Measurements from ENCODE around the gene SUSD2. TPM values are rescaled to one million over a fixed set of nuclear protein-coding genes. Genes with fewer than 3 reads are reported as not detected.
A peak's percentile ranks its signal among the peaks of the same experiment; 100 is the strongest.

Gene SUSD2
- total and polyA plus RNA-seq, 2 of the 4 experiments (the other 2 are of a cell fraction), result 0.18 to 1.6 TPM

DNA sequence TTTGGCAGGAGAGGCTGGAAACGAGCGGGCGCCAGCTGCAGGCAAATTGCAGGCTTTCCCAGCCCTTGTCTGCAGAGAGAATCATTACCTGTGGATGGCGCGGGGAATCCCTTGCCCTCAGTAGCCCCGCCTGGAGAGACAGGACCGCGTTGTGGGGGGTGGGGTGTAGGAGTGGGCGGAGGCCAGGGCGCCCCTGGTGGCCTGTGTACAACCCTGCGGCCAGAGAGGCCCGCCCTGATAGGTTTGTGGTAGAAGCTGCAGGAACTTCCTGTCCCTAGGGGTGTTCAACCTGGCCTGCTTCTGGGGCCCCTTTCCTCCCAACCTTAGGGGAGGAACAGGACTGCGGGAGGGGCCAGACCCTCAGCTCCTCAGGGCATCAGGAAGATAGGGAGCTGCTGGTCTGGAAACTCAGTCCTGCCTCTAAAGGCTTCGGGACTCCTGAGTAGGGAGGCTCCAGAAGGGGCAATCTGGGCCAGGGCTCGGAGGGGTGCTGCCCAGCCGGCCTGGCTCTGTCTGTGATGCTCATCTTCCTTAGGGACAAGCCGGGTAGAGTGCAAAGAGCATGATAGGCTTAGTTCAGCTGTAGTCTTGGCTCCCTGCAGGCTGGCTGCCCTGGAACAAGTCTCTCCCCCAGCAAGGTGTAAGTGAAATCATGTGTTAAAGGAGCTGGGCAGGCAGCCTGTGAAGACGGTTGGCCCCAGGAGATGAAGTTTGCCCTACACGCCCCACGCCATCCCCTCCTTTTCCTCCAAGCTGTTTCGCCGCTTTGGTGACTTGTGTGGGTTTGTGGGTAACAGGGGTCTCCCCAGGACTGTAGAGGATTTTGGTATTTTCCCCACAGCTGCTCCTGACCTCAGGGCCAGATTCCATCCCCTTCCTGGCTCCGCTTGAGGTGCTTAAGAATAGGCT lies 24.1 kb upstream of the SUSD2 start:
- DNase-seq, result peak; percentile 64
- TF ChIP-seq SMC3 (IDR thresholded peaks at IDR 0.05; ENCODE audit: low read depth, low read length) (peak; percentile 22; the same call in 1 of the 2 replicates), MAZ (IDR thresholded peaks at IDR 0.05; ENCODE audit: borderline replicate concordance, low read depth, low read length) (peak; percentile 80; the same call in 1 of the 2 replicates), CTCF (conservative IDR thresholded peaks at IDR 0.05; ENCODE audit: low read depth, low read length) (peak; percentile 89), BHLHE40 (IDR thresholded peaks at IDR 0.05; ENCODE audit: low read depth, low read length) (no peak), RAD21 (IDR thresholded peaks at IDR 0.05; ENCODE audit: low read length) (peak; percentile 41)
- peak overlapping the region; percentile 69; the same call in 1 of the 2 replicates for H3K56ac ChIP-seq (ENCODE audit: extremely low read depth, insufficient read depth, low read length)
- CTCF ChIA-PET, result interaction anchor here (0.6 to 2.4 kb wide), 11 partner anchors 11 to 322 kb away, joined by 3 to 19 read pairs (median 5); no protein-coding TSS in a partner anchor
- intact Hi-C loops (cut with micrococcal nuclease), result loop anchor here (5.0 kb wide), 2 partner anchors 50 to 95 kb away; no protein-coding TSS in a partner anchor
- peak overlapping the region; percentile 18; the same call in 1 of the 2 replicates for H3K18ac ChIP-seq (ENCODE audit: low read depth, low read length)
- peak overlapping the region; percentile 97 for H3K4ac ChIP-seq (ENCODE audit: low read depth, low read length)
- H3K36me3 ChIP-seq (ENCODE audit: control insufficient read depth, insufficient read depth, low read length), result peaks cover 2% of the 10 kb centered on the region; the same call in 1 of the 2 replicates
- H3K4me1 ChIP-seq (ENCODE audit: control insufficient read depth, insufficient read depth, low read length), result peaks cover 36% of the 10 kb centered on the region
- POLR2A ChIA-PET (ENCODE audit: unreplicated experiment), result no interaction called here
- peak overlapping the region; percentile 88 for H3K9ac ChIP-seq (ENCODE audit: low read depth, low read length)
- H4K91ac ChIP-seq (ENCODE audit: insufficient read depth, low read depth, low read length), result peak overlapping the region; percentile 74
- dilution Hi-C loops (cut with HindIII; ENCODE audit: low sequenced_read_pairs, unreplicated experiment), result no loop called here
- H4K5ac ChIP-seq (ENCODE audit: low read depth, low read length), result peak overlapping the region; percentile 6; the same call in 1 of the 2 replicates
- peak overlapping the region; percentile 85 for H2AFZ ChIP-seq (replicated peaks; ENCODE audit: low read length, poor library complexity)
- H4K8ac ChIP-seq (ENCODE audit: low read depth in 2 of 2, low read length in 2 of 2), result peak overlapping the region; percentile 57 to 79; a peak in 2 of 4 replicates
- peak overlapping the region; percentile 82 for H3K4me2 ChIP-seq (ENCODE audit: low read depth, low read length)
- H2AK5ac ChIP-seq (ENCODE audit: low read depth, low read length), result peak overlapping the region; percentile 69
- peak overlapping the region; percentile 43; the same call in 1 of the 2 replicates for H2BK120ac ChIP-seq (ENCODE audit: low read depth, low read length)
- H3K4me3 ChIP-seq (ENCODE audit: insufficient read depth, low read depth, low read length), result peak overlapping the region; percentile 83
- peaks cover 57% of the 10 kb centered on the region for H4K20me1 ChIP-seq (ENCODE audit: insufficient read depth, low read length)
- H2BK20ac ChIP-seq (ENCODE audit: low read depth, low read length), result peak overlapping the region; percentile 52; the same call in 1 of the 2 replicates
- H3K14ac ChIP-seq (replicated peaks; ENCODE audit: low read depth, low read length), result peak overlapping the region; percentile 76
- H3K27me3 ChIP-seq (ENCODE audit: control insufficient read depth, insufficient read depth, low read length), result no peaks in the 10 kb centered on the region
- H3K79me1 ChIP-seq (ENCODE audit: low read depth in 1 of 2, low read length in 2 of 2), result peaks cover 39 to 91% of the 10 kb centered on the region in 2 experiments
- H3K27ac ChIP-seq (ENCODE audit: insufficient read depth, low read length), result peak overlapping the region; percentile 84
- H3K23ac ChIP-seq (ENCODE audit: low read depth, low read length), result peak overlapping the region; percentile 34; the same call in 1 of the 2 replicates
- peak overlapping the region; percentile 87 for H2BK5ac ChIP-seq (ENCODE audit: low read depth, low read length, poor library complexity, severe bottlenecking)
- 10% methylated on average over 5 of the region's 23 CpGs; no CpG with 5 or more reads in 1 of the 2 experiments for WGBS, 2 experiments (ENCODE audit: extremely low coverage in 2 of 2, insufficient read length in 1 of 2)
- H3K9me3 ChIP-seq (ENCODE audit: control insufficient read depth, insufficient read depth, low read length), result no peaks in the 10 kb centered on the region
- no TSS peak for BruUV-seq (replicated peaks)
- peaks cover 36% of the 10 kb centered on the region for H3K9me1 ChIP-seq (ENCODE audit: insufficient read depth, low read length)
- H2AK9ac ChIP-seq (replicated peaks; ENCODE audit: low read depth, low read length, poor library complexity), result peak overlapping the region; percentile 88
- in situ Hi-C loops (cut with MboI; ENCODE audit: low sequenced_read_pairs), result no loop called here
- no peak overlapping the region for H2BK15ac ChIP-seq (ENCODE audit: low read depth, low read length)
- ATAC-seq (ENCODE audit: low read depth), result peak; percentile 81

All from IMR-90 (cell line).